HCEC 1CT (cell line): ENCODE data around the gene GLTP.

Experiments
- DNase-seq: peaks from one replicate; pipeline ENCODE4 v3.0.0-alpha.2; 2017

Gene GLTP

GRCh38 chr12:109818253-109818652, 62.1 kb downstream of the GLTP start:
- DNase-seq = no peak

DNA sequence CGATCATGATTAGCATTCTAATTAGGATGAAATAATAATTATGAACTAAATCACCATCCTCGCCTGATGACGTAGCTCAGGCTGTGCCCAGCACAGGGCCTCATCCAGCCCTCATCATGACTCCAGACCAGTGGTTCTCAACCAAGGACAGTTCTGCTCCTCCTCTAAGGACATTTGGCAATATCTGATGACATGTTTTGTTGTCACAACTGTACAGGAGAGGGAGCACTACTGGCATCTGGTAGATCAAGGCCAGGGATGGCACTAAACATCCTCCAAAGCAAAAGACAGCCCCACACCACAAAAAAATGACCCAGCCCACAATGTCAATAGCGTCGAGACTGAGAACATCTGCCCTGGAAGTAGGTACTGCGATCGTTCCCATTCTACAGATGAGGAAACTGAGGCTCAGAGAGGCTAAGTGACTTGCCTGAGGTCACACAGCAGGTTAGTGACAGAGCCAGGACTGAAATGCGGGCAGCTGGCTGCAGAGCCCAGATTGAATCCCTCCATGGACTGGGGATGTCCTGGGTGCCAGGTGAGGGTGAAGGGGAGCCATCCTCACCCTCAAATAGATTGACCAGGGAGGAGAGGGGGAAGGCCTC, 62.6 kb downstream of the GLTP start:
- DNase-seq = no peak

GRCh38 chr12:109816870-109817269, 63.5 kb downstream of the GLTP start:
- no peak for DNase-seq

GRCh38 chr12:109815757-109816617, 64.4 kb downstream of the GLTP start:
- DNase-seq = no peak

DNA sequence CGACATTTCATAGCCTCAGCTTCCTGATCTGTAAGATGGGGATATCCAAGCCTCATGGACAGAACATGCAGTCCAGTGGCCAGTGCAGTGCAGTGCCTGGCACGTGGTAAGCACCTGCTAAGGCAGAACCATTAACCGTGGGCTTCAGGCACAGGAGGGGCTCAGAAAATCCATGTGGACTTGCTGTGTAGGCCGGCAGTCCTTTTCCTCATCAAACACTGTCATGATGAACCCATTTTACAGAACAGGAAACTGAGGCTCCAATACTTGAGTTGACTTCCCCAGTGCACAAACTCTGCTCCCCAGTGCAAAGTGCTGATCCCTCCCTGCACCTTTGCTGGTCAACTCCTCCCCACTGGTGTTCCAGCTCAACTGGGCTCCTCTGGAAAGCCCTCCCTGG, 65.1 kb downstream of the GLTP start:
- no peak for DNase-seq

DNA sequence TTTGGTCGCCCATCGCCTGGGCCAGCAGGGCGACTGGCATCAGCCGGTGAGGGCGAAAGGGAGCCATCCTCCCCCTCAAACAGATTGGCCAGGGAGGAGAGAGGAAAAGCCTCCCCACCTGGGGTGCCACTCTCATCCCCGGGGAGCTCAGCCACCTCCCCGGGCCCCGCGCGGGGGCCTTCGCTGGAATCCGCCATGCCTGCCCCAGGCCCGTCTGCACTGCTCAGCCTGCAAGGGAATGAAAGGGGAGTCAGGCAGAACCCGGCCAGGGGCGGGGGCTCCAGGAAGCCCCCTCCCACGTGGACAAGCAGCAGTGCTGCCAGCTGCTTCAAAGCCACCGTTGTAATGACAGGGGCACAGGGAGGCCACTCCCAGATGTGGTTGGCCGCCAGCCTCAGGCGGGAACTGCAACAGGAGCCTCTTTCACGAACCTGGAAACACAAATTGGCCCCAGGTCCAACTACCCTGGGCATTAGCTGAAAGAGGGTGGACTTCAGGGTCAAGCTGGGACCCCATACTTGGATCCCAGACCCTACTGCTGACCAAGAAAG, 65.7 kb downstream of the GLTP start:
- DNase-seq = no peak

GRCh38 chr12:109813810-109814416, 66.4 kb downstream of the GLTP start:
- DNase-seq = no peak

DNA sequence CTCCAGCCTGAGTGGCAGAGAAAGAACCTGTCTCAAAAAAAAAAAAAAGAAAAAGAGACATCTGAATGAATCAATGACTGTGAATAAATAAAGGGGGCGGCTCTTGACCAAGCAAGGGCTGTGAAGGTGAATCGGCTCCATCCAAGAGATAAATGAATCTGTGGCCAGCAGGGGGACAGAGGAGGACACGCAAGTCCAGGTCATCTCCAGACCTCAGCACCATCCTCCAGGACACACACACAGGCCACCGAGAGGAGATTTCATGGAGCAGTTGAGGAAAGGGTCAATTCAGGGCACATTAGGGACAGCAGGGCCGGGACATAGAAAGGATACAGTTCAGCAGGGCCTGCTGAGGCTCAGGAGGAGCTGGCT, 68.7 kb downstream of the GLTP start:
- no peak for DNase-seq

DNA sequence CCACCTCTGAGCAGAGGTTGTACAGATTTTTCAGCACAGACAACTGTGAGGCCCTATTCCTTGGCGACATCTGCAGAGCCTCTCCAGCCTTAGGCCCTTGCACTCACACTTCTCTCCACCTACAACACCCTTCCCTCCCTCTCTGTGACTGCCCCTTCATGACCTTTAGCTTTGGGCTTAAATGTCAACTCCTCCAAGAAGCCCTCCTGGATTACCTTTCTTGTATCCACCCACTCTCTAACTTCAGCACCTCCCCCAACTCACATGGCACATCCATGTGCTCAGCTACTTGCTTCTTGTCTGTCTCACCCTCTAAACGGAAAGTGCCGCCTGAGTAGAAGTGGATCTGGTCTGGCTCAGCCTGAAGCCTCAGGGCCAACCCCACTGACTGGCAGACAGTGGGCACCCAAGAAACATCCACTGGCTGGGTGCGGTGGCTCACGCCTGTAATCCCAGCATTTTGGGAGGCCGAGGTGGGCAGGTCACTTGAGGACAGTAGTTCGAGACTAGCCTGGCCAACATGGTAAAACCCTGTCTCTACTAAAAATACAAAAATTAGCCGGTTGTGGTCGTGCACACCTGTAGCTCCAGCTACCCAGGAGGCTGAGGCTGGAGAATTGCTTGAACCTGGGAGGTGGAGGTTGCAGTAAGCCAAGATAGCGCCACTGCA, 69.3 kb downstream of the GLTP start:
- no peak for DNase-seq

- no peak for DNase-seq
These were observed 71.3 kb downstream of the GLTP start for GRCh38 chr12:109808876-109809646.

GRCh38 chr12:109807954-109808643, 72.2 kb downstream of the GLTP start:
- DNase-seq = no peak

- DNase-seq = peak; percentile 24
These were observed 75.2 kb downstream of the GLTP start for GRCh38 chr12:109804820-109805761.

- no peak for DNase-seq
These were observed 76.7 kb downstream of the GLTP start for GRCh38 chr12:109803678-109804077.

GRCh38 chr12:109802828-109803227, 77.5 kb downstream of the GLTP start:
- DNase-seq = no peak
